ENCODE results near the gene NDUFS7.

The NDUFS7 gene

DNA sequence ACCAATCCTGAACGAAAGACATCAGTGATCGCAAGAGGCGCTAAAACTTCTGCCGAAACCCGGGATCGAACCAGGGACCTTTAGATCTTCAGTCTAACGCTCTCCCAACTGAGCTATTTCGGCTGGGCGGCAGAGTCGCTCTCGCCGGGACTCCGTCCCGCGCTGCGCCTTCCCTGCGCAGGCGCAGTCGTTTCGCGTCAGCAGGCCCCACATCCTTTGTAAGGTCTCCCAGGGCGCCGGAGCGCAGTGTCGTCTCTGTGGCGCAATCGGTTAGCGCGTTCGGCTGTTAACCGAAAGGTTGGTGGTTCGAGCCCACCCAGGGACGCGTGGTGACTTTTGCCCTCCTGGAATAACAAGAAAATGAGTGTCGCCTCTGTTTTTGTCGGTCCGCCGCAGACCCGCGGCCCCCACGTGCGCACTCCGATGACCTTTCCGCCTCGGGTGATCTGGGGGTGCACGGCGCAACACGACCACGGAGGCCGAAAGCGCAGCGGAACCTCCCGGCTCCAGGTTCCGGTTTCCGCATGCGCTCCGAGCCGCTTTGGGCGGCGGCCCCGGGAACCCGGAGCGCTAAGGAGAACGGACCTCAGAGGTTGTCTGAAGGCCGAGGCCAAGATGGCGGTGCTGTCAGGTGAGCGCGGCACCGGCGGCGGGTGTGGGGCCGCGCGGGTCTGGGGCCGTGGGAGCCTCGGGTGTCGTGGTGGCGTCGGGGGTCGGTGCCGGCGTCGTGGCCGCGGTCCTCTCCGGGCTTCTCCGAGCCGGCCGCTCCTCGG, at the start of gene NDUFS7:
Gene NDUFS7 (plus strand): TSS at position 596 of the 773 bp plus-strand sequence. CDS start 20 bp downstream, at position 616.
- DNase-seq (ENCODE audit: low read depth, low spot score) = peak; percentile 88

DNA sequence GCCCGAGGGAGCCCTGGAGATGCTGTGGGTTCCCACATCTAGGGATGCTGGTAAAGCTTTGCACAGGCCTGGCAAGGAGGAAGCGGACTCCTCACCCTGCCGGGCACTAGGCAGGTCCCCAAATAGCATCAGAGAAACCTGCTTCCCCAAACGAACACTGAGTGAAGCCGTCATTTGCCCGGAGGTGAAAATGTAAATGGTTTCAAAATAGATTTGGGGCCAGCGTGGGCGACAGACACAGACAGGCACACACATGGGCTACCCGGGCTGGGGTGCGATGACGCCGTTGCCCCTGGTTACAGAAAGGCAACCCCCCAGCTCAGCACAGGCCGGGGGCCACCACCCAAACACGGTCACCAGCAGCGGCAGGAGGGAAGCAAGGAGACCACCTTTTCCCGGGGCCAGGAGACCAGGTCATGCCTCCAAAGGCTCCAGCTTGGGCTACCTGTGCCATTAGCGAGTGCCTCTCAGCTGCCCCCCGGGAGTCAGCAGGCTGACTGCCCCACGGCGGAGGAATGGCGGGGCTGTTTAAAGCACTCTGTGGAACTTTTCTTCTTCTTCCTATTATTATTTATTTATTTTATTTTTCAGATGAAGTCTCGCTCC, 47.5 kb upstream of the NDUFS7 start:
- no peak for DNase-seq (ENCODE audit: low read depth, low spot score)

DNA sequence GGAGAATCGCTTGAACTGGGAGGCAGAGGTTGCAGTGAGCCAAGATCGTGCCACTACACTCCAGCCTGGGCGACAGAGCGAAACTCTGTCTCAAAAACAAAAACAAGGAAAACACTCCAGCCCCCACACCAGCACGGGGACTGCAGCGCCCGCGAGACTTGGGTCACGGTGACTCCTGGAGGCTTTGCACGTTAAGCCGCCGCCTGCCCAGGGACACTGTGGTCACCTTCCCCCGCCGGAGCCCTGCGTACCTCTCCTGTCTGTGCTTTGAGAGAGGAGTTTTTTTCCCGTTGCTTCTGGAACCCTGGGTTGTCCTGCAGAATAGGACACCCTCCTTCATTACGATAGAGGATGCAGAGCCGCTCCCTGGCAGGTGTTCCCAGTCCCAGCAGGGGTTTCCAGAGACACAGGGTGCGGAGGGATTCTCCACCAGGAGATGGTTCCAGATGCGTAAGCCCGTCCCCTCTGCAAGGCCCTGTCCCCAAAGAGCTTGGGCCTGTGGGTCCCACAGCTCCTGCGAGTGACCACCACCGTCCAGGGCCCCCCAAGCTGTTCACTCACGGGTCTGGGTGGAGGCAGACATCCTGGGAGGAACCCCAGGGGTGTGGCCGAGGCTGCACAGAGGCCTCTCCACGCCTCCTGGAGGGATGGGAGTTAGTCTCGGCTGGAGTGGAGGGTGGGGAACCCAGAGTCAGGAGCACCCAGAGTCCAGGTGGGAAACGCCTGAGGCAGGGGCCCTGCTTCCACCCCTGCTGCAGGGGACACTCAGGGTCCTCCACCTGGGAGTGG, 42.8 kb upstream of the NDUFS7 start:
- DNase-seq (ENCODE audit: low read depth, low spot score) = no peak

DNA sequence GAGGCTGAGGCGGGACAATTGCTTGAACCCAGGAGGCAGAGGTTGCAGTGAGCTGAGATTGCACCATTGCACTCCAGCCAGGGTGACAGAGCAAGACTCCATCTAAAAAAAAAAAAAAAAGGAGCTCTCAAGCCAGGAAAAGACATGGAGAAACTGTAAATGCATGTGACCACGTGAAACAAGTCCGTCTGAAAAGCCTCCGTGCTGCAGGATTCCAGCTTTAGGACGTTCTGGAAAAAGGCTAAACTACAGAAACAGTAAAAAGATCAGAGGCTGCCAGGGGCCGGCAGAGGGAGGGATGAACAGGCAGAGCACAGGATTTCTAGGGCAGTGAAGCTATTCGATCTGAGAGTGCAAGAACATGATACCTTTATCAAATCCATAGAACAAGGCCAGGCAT, 40.7 kb upstream of the NDUFS7 start:
- no peak for DNase-seq (ENCODE audit: low read depth, low spot score)

DNA sequence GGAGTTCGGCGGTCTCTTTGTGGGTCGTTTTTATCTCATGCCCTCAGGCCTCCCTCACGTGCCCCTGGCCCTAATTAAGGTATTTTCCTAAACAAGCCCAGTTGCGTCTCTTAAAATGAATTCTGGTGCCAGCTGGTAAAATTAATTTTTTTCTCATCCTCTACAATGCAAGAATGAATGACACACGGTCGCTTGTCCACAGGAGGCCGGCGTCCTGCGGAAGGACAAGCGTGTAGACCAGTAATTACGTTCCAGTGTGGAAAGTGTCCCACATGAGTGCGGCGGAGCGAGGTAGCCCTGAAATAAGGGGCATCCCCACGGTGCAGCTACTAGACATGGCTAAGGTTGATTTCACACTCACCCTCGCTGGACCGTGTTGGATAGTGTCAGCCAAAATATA, 34.5 kb upstream of the NDUFS7 start:
- DNase-seq (ENCODE audit: low read depth, low spot score) = no peak

DNA sequence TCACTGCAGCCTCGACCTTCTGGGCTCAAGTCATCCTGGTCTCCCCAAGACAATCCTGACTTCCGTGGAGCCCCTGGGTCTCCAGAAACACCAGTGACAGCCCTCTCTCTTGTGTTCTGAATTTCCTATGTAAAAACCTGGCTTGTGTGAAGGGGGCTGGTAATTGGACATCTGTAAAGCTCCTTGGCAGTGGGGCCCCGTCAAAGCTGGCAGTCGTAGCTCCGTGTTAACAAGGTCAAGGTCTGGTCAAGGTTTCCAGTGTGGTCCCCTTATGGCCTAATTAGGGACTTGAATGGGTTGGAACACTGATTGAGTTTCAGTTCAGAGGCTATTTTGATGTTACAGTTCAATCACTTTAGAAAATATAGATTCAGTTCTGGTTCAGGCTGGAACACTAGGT, 32.8 kb upstream of the NDUFS7 start:
- DNase-seq (ENCODE audit: low read depth, low spot score) = no peak

DNA sequence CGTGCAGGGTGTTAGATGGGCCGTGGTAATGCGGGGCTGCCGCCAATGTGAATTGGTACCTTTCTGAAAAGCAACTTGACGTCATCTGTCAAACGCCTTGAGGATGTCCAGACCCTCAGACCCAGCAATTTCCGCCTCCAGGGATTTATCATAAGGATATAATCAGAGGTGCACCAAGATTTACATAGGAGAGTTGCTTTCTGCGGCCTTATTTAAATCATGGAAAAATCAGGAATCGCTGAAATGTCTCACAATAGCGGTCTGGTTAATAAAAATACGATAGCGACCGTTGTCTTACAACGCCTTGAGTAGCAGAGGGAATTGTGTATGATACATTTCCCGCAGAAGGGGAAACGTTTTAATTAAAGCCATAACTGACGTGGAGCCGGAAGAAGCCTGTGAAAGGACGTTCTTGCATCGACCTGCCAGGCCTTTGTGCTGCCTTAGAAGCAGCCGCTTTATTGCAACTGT, 32.3 kb upstream of the NDUFS7 start:
- no peak for DNase-seq (ENCODE audit: low read depth, low spot score)

DNA sequence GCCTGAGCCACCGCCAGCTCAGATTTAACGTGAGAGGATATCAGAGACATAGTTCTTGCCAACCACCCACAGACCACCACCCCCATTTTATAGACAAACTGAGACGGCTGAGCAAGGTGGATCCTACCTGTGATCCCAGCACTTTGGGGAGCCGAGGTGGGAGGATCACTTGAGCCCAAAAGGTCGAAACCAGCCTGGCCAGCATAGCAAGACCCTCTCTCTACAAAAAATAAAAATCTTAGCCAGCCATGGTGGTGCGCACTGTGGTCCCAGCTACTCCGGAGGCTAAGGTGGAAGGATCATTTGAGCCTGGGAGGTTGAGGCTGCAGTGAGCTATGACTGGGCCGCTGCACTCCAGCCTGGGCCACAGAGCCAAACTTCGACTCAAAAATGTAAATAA, 30.6 kb upstream of the NDUFS7 start:
- DNase-seq (ENCODE audit: low read depth, low spot score) = no peak

DNA sequence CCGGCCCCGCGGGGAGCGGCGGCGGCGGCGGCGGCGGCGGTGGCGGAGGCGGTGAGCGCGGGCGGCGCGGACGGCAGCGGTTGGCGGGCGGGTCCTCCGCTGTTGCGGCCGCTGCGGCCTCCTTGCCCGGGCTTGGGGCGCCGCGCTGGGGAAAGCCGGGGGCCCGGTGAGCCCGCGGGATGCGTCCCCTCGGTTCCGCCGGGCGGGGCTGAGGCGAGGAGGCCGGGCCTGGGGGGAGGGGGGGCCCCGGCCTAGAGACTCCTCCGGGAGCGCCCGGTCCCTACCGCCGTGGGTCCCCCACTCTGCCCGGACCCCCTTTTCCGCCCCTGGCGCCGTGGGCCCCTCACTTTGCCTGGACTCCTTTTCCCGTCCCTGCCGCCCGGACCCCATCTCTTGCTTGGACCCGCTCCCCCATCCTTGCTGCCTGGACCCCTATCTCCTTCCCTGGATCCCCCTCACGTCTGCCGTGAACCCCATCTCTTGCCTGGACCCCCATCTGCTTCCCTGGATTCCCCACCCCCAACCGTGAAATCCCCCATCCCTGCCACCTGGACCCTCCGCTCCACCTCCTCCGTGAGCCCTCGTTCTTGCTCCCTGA, 28.6 kb upstream of the NDUFS7 start:
- DNase-seq (ENCODE audit: low read depth, low spot score) = peak; percentile 10

DNA sequence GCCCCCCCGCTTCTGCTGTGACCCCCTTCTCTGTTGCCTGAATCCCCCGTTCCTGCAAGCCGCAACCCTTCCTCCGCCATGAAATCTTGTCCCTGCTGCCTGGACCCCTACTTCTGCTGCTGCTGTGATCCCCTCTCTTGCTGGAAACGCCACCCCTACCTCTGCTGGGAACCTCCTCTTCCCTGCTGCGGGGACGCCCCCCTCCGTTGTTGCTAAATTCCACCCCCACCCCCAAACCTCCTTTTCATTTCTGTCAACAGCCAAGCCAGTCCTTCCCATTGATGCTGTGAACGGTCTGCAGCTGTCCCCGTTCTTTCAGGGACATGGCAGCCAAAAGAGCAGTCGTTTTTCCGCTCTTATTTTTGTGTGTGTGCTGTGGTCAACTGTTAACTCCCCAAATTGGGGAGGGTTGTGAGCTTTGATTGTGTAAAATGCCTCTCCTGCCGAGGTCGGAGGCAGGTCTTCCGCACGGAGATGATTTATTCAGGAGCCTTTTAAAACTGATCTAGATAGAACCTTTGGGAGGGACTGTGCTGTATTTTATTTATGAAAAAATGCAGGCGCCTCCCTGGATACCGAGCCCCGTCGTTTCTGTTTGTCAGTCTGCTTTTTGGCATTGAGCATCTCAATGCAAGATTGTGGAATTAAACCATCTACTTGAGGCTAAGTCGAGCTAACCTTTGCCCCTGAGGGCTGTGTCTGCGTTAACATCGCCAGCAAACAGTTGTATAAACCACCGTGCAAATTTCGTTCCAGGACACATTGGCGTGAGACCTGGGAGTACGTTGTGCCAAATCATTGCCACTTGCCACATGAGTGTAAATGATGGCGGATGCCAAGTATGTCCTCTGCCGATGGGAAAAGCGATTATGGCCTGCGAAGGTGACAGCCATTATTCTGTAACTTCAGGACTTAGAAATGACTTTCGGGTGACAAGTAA, 27.9 kb upstream of the NDUFS7 start:
- DNase-seq (ENCODE audit: low read depth, low spot score) = no peak

DNA sequence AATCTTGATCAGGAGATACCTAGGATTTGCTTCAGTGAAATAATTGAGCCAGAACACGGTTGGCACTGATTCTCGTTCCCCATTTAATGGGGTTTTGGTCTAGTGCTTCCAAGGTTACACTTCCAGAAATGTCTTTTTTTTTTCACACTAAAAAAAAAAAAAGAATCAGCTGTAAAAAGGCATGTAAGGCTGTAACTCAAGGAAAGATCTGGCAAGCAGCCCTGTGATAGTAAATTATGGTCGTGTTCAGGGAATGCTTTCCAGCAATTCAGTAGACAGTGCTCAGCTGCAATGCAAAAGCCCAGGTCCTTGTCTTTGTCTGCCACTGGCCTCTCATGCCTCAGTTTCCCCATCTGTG, 27.2 kb upstream of the NDUFS7 start:
- DNase-seq (ENCODE audit: low read depth, low spot score) = no peak

DNA sequence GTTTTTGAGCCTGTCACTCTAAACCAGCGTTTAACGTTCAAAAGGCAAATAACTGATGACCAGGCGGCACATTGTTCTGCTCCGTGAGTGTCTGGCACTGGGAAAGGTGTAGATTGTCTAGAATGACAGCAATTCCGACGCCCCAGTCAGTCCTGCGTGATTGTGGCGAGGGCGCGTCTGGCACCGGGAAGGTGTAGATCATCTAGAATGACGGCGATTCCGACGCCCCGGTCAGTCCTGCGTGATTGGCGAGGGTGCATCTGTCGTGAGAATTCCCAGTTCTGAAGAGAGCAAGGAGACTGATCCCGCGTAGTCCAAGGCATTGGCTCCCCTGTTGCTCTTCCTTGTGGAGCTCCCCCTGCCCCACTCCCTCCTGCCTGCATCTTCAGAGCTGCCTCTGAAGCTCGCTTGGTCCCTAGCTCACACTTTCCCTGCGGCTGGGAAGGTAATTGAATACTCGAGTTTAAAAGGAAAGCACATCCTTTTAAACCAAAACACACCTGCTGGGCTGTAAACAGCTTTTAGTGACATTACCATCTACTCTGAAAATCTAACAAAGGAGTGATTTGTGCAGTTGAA, 26.1 kb upstream of the NDUFS7 start:
- no peak for DNase-seq (ENCODE audit: low read depth, low spot score)

DNA sequence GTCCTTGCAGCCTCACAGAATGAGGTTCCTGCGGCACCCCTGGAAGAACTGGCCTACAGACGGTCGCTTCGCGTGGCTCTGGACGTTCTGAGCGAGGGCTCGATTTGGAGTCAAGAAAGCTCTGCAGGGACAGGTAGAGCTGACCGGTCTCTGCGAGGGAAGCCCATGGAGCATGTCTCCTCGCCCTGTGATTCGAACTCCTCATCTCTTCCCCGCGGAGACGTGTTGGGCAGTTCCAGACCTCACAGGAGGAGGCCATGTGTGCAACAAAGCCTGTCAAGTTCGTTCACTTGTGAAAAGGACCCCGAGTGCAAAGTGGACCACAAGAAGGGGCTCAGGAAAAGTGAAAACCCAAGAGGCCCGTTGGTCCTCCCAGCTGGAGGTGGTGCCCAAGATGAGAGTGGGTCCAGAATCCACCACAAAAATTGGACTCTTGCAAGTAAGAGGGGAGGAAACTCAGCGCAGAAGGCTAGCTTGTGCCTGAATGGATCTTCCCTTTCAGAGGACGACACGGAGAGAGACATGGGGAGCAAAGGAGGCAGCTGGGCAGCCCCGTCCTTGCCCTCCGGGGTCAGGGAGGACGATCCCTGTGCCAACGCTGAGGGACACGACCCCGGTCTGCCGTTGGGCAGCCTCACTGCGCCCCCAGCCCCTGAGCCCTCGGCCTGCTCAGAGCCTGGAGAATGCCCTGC, 23.4 kb upstream of the NDUFS7 start:
- DNase-seq (ENCODE audit: low read depth, low spot score) = no peak

DNA sequence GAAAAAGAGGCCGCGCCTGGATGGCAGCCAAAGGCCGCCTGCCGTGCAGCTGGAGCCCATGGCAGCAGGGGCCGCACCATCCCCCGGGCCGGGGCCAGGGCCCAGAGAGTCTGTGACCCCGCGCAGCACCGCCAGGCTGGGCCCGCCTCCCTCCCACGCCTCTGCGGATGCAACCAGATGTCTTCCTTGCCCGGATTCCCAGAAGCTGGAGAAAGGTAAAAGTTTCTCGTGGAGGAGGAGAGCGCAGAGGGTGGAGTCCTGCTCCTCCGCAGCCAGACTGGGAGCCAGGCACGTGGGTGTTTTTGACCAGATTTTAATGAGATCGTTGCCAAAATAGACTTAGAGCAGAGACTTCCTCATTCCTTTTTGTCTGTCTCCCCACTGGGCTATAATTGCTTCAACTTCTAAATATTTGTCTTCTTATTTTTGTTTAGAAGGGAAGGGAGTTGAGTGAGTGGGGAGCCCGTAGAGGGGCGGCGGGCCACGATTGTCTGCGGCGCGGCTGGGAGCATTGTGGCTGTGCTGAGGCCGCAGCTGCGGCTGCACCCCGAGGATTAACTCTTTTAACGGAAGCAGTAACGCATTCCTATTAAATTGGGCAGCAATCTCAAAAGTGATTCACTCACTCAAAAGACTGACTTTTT, 22.8 kb upstream of the NDUFS7 start:
- no peak for DNase-seq (ENCODE audit: low read depth, low spot score)

DNA sequence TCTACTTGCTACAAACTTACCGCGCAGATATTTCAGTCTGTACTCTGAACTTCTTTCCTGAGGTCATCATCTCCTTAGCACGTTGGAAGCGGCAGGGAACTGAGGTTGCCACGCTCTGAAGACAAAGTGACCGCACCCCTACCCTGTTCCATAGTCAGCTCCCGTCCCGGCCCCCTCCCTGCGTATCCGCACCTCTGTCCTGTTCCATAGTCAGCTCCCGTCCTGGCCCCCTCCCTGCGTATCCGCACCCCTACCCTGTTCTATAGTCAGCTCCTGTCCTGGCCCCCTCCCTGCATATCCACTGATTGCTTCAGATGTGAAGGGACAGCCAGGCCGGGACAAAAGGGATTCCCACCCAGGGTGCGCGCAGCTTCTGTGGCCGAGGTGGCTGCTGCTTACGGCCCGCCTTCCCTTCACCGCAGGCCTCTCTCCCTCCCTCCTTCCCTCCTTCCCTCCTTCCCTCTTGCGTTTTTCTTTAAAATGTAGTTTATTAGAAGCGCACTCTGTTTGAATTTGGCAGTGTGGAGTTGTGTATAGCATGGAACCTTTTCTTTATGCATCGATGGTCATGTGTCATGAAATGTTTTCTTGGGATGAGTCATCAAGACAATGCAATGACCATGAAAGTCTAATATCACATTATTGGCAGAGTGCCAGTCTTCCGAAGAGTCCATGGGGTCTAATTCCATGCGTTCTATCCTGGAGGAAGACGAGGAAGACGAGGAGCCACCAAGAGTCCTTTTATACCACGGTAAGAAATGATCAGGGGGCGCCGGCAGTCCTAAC, 21.9 kb upstream of the NDUFS7 start:
- no peak for DNase-seq (ENCODE audit: low read depth, low spot score)

DNA sequence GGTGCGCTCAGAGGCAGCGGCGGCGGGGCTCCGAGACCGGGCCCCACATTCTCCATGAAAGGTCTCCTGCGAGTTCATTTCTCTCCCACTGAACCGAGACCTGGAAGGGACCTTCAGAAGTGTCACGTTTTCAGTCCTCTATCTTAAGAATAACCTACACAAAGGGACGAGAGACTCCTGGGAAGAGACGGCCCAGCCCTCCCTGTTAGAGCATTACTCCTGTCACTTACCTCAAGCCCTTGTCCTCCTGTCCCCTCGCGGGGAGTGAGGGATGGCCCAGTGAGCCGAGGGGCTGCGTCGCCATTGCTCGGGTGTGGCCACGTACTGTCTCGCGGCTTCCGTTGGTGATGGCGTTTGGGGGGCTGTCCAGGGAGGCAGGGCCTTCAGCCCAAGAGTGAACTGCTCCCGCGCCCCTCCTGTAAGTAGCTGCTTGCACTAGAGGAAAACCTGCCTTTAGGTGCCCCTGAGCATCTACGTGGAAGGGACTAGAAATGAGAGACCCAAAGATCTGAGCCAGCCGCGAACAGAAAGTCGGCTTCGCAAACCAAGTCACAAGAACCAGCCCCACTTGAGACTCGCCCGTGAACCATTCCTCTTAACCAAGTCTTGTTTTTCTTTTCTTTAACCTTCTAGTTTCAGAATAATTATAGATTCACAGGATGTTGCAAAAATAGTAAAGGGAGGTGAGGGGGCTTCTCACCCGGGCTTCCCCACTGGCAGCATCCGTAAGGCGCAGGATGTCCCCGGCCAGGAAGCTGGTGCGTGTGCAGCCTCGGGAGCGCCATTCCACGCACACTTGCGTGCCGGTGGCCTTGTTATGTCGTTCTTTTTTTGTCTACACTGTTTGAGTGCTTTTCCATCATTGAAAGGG, 21.1 kb upstream of the NDUFS7 start:
- no peak for DNase-seq (ENCODE audit: low read depth, low spot score)

DNA sequence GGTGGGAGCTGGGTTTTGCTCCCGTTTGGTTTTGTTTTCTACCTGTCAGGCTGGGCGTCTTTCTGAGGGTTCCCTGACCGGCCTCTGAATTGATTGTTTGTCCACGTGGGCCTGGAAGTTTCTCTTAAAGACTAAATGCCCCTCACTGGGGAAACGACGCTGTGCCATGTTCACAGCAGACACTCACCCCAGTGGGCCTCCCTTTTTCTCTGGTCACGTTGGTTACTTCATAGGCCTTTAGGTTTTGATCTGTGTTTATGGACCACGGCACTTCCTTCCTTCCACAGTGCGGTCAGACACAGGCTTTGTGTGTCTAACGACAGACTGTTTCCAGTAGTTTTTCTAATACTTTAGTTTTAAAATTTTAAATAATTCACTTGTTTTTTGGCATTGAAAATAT, 20.1 kb upstream of the NDUFS7 start:
- DNase-seq (ENCODE audit: low read depth, low spot score) = no peak

Data from activated CD4-positive, CD25-positive, alpha-beta regulatory T cell treated with anti-CD3 and anti-CD28 coated beads, Interleukin-2, amount 50 U/mL, for 16 hours (primary cell).